Stomach (tissue), 9 donors: ENCODE data around the gene RBPJ. TPM values are rescaled to one million over a fixed set of nuclear protein-coding genes. Genes with fewer than 3 reads are reported as not detected.

Source experiments
- DNase-seq, 2 donors: peaks; one replicate each; pipeline versions ENCODE4 v3.0.0 to v3.0.0-alpha.2; 2013 to 2019
- H3K27ac ChIP-seq, 5 donors: fragments of 200-600 bp in 4 of 5; sonication (generic) in 4 of 5; one replicate each; pipeline ENCODE4 v1.5.1; 2013 to 2019; ENCODE audit warnings: mild to moderate bottlenecking in 1 of 5, moderate library complexity in 1 of 5
- H3K27me3 ChIP-seq, 3 donors: fragments of 200-600 bp; sonication (generic); one replicate each; pipeline ENCODE4 v1.5.1; 2017 to 2019; ENCODE audit warnings: mixed run types in 1 of 3
- H3K36me3 ChIP-seq, 4 donors: fragments of 200-600 bp; sonication (generic); 1 replicate in 3 of 4; 2 replicates in 1 of 4; pipeline ENCODE4 v1.5.1; 2016 to 2019
- H3K4me1 ChIP-seq, 4 donors: fragments of 200-600 bp; sonication (generic); one replicate each; pipeline ENCODE4 v1.5.1; 2016 to 2019
- H3K4me3 ChIP-seq, 4 donors: fragments of 200-600 bp; sonication (generic) in 3 of 4; one replicate each; pipeline ENCODE4 v1.5.1; 2016 to 2019; ENCODE audit warnings: mild to moderate bottlenecking in 1 of 4
- H3K9me3 ChIP-seq, 4 donors: fragments of 200-600 bp; sonication (generic); one replicate each; pipeline ENCODE4 v1.5.1; 2016 to 2019
- EP300 ChIP-seq: sonication (generic); formaldehyde crosslinking; IDR thresholded peaks from one replicate; pipeline ENCODE4 v1.6.1; 2017; ENCODE audit warnings: antibody characterized with exemption
- POLR2A ChIP-seq, 4 donors: fragments of 450-650 bp; IDR thresholded peaks; one replicate each; pipeline ENCODE4 v1.6.1; 2016; ENCODE audit warnings: antibody characterized with exemption in 4 of 4, control low read depth in 2 of 4, mild to moderate bottlenecking in 1 of 4, moderate library complexity in 1 of 4
- POLR2AphosphoS5 ChIP-seq, 3 donors: sonication (generic); formaldehyde crosslinking; IDR thresholded peaks; one replicate each; pipeline ENCODE4 v1.6.1; 2016; ENCODE audit warnings: antibody characterized with exemption in 3 of 3
- WGBS, 5 donors: extraction: QIAGEN DNeasy Blood & Tissue Kit in 3 of 5; methylation state at CpG; one replicate each; pipeline versions ENCODE4 v1.1.5 to v1.1.7; 2013 to 2018; 5-methylcytosine and 5-hydroxymethylcytosine counted together
- intact Hi-C: fragments of 100-400 bp; cut with DNase I; formaldehyde crosslinking; loops from one replicate; pipeline ENCODE4 v1.15.1; 2023; ENCODE audit warnings: low total_unique reads
- polyA plus RNA-seq, 3 donors: library from polyadenylated mRNA; stranded (reverse); fragments of 200-250 nt; gene quantifications; one replicate each; pipeline ENCODE4 v1.2.3, GENCODE V29; 2013
- total RNA-seq, 5 donors: library from RNA; depleted of rRNA; stranded (reverse); fragments of >200 nt; gene quantifications; one replicate each; pipeline versions ENCODE4 v1.1.0 to v1.2.3, GENCODE V29; 2014 to 2016
- TF ChIP-seq, protein P1 (sequence below), 7 experiments: fragments of 450-650 bp in 4 of 7; fragments of 200-600 bp in 3 of 7; sonication (generic) in 3 of 7; IDR thresholded peaks; one replicate each; pipeline ENCODE4 v1.5.1; 2016 to 2019; ENCODE audit warnings: antibody characterized with exemption in 7 of 7, control low read depth in 2 of 7, mild to moderate bottlenecking in 1 of 7
- donor health status: healthy with polysubstance abuse.
- donor health status: Bipolar disorder and iron deficiency.
- donor health status: healthy.

Gene RBPJ
- total and polyA plus RNA-seq, 8 donors: 23.2 to 184 (median 45.8) TPM

DNA sequence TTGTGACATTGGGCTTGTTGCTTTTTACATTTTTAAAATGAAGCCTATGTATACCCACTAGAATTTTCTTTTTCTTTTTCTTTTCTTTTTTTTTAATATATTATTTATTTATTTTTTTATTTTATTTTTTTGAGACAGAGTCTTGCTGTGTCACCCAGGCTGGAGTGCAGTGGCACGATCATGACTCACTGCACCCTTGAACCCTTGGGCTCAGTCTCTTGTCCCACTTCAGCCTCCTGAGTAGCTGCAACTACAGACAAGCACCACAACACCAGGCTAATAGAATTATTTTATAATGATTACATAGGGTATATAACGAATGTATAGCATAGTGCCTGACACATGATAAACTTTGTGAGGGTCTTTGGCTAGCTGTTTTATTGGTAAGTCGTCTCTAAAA, 64.9 kb downstream of the RBPJ start:
- H3K27me3 ChIP-seq: no peaks in the 10 kb centered on the region
- intact Hi-C loops: no loop called here

DNA sequence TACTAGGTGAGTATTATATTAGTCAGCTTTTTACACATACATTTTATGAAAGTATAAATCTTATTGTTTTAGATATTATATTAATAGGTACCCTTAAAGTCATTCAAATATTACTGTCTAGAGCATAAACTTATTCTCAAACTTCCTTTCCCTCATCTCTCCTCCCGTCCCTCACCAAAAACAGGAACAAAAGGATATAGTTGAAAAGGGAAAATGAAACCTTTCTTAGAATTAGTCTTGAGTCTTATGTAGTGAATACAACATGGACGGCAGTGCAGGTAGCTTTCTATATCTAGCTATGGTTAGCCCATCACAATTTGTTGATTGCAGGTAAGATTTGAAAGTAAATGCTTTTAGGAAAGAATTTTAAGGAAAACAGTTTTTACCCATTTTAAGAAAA, 65.6 kb downstream of the RBPJ start:
- no peaks in the 10 kb centered on the region for H3K27me3 ChIP-seq
- peaks cover 0 to 33% (median 9%) of the 10 kb centered on the region in 4 donors for H3K4me1 ChIP-seq
- intact Hi-C loops: no loop called here
- H3K27ac ChIP-seq: no peak overlapping the region
- no peak overlapping the region for H3K4me3 ChIP-seq
- TF ChIP-seq POLR2AphosphoS5 (IDR thresholded peaks at IDR 0.05): no peak
- TF ChIP-seq, protein P1, sequence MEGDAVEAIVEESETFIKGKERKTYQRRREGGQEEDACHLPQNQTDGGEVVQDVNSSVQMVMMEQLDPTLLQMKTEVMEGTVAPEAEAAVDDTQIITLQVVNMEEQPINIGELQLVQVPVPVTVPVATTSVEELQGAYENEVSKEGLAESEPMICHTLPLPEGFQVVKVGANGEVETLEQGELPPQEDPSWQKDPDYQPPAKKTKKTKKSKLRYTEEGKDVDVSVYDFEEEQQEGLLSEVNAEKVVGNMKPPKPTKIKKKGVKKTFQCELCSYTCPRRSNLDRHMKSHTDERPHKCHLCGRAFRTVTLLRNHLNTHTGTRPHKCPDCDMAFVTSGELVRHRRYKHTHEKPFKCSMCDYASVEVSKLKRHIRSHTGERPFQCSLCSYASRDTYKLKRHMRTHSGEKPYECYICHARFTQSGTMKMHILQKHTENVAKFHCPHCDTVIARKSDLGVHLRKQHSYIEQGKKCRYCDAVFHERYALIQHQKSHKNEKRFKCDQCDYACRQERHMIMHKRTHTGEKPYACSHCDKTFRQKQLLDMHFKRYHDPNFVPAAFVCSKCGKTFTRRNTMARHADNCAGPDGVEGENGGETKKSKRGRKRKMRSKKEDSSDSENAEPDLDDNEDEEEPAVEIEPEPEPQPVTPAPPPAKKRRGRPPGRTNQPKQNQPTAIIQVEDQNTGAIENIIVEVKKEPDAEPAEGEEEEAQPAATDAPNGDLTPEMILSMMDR (IDR thresholded peaks at IDR 0.05): no peak
- no peak for TF ChIP-seq POLR2A (IDR thresholded peaks at IDR 0.05)
- TF ChIP-seq EP300: no peak
- DNase-seq: no peak
- no peaks in the 10 kb centered on the region for H3K9me3 ChIP-seq
- peaks cover 0 to 39% (median 28%) of the 10 kb centered on the region in 4 donors for H3K36me3 ChIP-seq
- 83 to 87% (median 86%) methylated on average over 2 of the region's 2 CpGs for WGBS, 5 donors

More for the DNA sequence above, 64.9 kb downstream of the RBPJ start:
- H3K36me3 ChIP-seq: peaks cover 0 to 37% (median 26%) of the 10 kb centered on the region in 4 donors
- TF ChIP-seq, protein P1 (IDR thresholded peaks at IDR 0.05): no peak
- TF ChIP-seq POLR2A (IDR thresholded peaks at IDR 0.05): no peak
- TF ChIP-seq POLR2AphosphoS5 (IDR thresholded peaks at IDR 0.05): no peak
- TF ChIP-seq EP300: no peak
- H3K4me1 ChIP-seq: peaks cover 0 to 40% (median 11%) of the 10 kb centered on the region in 4 donors
- no peak overlapping the region for H3K27ac ChIP-seq
- no peak overlapping the region for H3K4me3 ChIP-seq
- 88 to 90% (median 89%) methylated on average over 3 of the region's 3 CpGs for WGBS, 5 donors
- no peak for DNase-seq
- no peaks in the 10 kb centered on the region for H3K9me3 ChIP-seq

DNA sequence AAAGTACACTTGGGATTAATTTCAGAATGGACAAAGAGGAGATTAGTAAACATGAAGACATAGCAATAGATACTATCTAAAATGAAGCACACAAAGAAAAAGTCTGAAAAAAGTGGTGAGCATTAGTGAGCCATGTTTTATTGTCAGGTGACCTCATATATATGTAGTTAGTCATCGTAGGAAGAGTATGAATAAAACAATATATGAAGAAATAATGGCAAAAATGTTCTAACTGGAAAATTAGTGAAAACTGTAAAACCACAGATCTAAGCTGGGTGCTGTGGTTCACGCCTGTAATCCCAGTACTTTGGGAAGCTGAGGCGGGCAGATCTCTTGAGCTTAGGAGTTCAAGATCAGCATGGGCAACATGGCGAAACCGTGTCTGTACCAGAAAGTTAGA, 67.9 kb downstream of the RBPJ start:
- Histone ChIP-seq H3K27ac (no peak overlapping the region), H3K9me3 (no peaks in the 10 kb centered on the region), H3K36me3 (peaks cover 0 to 51% (median 34%) of the 10 kb centered on the region in 4 donors), H3K4me3 (no peak overlapping the region), H3K4me1 (peaks cover 0 to 14% (median 0%) of the 10 kb centered on the region in 4 donors), H3K27me3 (no peaks in the 10 kb centered on the region)
- intact Hi-C loops: no loop called here
- DNase-seq: no peak
- TF ChIP-seq, protein P1 (IDR thresholded peaks at IDR 0.05): no peak
- no peak for TF ChIP-seq EP300
- TF ChIP-seq POLR2A (IDR thresholded peaks at IDR 0.05): no peak
- no peak for TF ChIP-seq POLR2AphosphoS5 (IDR thresholded peaks at IDR 0.05)
- WGBS, 5 donors: 95 to 97% (median 96%) methylated on average over 5 of the region's 5 CpGs

DNA sequence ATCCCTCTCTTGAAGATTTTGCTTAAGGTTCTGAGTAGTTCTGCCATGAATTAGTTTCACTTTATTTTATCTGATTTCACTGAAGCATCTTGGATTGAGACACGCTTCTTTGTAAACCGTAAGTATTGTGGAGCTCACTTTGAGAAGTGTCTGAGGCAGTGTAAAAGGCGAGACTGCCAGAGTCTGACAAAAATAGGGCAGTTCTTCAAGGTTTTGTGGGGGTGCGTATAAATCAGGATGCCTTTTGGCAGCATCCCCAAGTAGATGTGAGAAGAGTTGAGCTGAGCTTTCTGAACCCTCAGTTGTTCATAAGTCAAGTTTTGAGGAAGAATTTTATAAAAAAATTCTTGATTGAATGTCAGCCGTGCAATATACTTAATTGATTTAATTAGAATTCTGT, 76.3 kb downstream of the RBPJ start:
- WGBS, 5 donors: 72 to 89% (median 84%) methylated on average over 5 of the region's 5 CpGs
- Histone ChIP-seq H3K27ac (peak overlapping the region in 1 of 5 donors; percentile 11), H3K4me3 (no peak overlapping the region), H3K36me3 (peaks cover 0 to 13% (median 10%) of the 10 kb centered on the region in 4 donors), H3K4me1 (peaks cover 0 to 28% (median 14%) of the 10 kb centered on the region in 4 donors), H3K9me3 (no peaks in the 10 kb centered on the region), H3K27me3 (no peaks in the 10 kb centered on the region)
- TF ChIP-seq, protein P1 (IDR thresholded peaks at IDR 0.05): no peak
- TF ChIP-seq POLR2AphosphoS5 (IDR thresholded peaks at IDR 0.05) (no peak), POLR2A (IDR thresholded peaks at IDR 0.05) (no peak), EP300 (no peak)
- no peak for DNase-seq
- intact Hi-C loops: loop anchor here (10.0 kb wide), 1 partner anchor 62 kb away; no protein-coding TSS in a partner anchor
